Nephron (organoid): ENCODE results near the gene SEMA3E.
"Not testable (repeated sequence)": the region's sequence is repeated elsewhere in the genome, so short reads cannot be mapped to it uniquely, and the experiment has no call there.

ENCODE experiments used
- H3K27ac Mint-ChIP-seq, 3 experiments: 2 replicates each; pipeline ENCODE4 v1.8.0; 2020; ENCODE audit warnings: mixed read lengths in 3 of 3, mild to moderate bottlenecking in 2 of 3, moderate library complexity in 1 of 3
- H3K27me3 Mint-ChIP-seq: 2 replicates; pipeline ENCODE4 v1.8.0; 2021; ENCODE audit warnings: low read depth, mild to moderate bottlenecking, moderate library complexity, mixed read lengths
- H3K36me3 Mint-ChIP-seq: 2 replicates; pipeline ENCODE4 v1.8.0; 2020; ENCODE audit warnings: low read depth, mixed read lengths
- H3K4me1 Mint-ChIP-seq: 2 replicates; pipeline ENCODE4 v1.8.0; 2020; ENCODE audit warnings: mixed read lengths
- H3K4me3 Mint-ChIP-seq, 3 experiments: 2 replicates each; pipeline ENCODE4 v1.8.0; 2020; ENCODE audit warnings: mild to moderate bottlenecking in 3 of 3, mixed read lengths in 3 of 3, moderate library complexity in 2 of 3
- H3K9me3 Mint-ChIP-seq: 2 replicates; pipeline ENCODE4 v1.8.0; 2020; ENCODE audit warnings: mixed read lengths
- TF ChIP-seq, protein P1 (sequence below), 3 experiments: fragments of 200-600 bp; sonication (generic); IDR thresholded peaks; one replicate each; pipeline ENCODE4 v1.5.0; 2021; ENCODE audit warnings: antibody characterized with exemption in 3 of 3; ENCODE audit not compliant: unreplicated experiment in 3 of 3

The SEMA3E gene

DNA sequence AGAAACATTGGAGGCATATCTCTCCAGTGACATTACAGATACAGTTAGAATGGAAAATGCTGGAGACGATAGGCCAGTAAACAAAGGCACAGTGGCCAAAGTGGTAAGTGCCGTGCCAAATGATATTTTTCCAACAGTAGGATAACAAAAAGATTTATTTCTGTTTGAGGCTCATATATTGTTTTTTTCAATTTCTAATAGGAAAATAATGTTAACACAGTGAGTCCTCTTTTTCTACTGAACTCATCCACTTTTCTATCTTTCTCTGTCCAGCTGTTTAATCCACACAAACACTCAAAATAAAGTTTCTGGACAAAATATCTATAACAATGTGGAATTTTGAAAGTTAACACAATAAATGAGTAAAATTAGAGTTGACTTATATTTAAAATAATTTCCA is 201.3 kb downstream of the SEMA3E start:
- TF ChIP-seq, protein P1, sequence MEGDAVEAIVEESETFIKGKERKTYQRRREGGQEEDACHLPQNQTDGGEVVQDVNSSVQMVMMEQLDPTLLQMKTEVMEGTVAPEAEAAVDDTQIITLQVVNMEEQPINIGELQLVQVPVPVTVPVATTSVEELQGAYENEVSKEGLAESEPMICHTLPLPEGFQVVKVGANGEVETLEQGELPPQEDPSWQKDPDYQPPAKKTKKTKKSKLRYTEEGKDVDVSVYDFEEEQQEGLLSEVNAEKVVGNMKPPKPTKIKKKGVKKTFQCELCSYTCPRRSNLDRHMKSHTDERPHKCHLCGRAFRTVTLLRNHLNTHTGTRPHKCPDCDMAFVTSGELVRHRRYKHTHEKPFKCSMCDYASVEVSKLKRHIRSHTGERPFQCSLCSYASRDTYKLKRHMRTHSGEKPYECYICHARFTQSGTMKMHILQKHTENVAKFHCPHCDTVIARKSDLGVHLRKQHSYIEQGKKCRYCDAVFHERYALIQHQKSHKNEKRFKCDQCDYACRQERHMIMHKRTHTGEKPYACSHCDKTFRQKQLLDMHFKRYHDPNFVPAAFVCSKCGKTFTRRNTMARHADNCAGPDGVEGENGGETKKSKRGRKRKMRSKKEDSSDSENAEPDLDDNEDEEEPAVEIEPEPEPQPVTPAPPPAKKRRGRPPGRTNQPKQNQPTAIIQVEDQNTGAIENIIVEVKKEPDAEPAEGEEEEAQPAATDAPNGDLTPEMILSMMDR (IDR thresholded peaks at IDR 0.05; ENCODE audit: unreplicated experiment in 3 of 3): no peak
- no peaks in the 10 kb centered on the region for H3K4me1 Mint-ChIP-seq
- no peak overlapping the region for H3K27ac Mint-ChIP-seq
- H3K27me3 Mint-ChIP-seq: peaks cover 4% of the 10 kb centered on the region
- H3K9me3 Mint-ChIP-seq: no peaks in the 10 kb centered on the region
- H3K36me3 Mint-ChIP-seq: no peaks in the 10 kb centered on the region
- no peak overlapping the region for H3K4me3 Mint-ChIP-seq

DNA sequence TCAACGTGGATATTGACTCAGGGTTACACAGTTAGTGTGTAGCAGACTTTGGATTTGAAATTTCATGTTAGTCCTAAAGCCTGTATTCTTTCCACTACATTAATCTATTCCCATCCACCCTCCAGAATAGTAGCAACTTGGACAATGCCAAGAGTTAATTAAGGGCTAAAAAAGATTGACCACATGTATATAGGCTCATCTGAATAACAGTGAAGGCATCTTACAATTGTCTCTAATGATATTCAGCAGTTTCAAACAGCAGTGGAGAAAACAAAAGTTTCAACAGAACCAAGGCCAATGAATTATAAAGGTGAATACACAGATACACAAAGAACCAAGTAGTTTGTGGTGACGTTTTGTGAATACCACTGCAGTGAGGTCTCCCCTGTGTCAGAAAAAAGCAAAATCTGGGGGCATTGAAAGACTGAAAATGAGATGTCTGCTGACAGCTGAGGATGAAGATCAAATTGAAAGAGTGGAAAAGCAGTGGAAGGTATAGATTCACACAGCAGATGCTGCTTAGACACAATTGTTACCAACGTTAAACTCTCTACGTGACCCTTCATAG is 202.8 kb downstream of the SEMA3E start:
- TF ChIP-seq, protein P1 (IDR thresholded peaks at IDR 0.05; ENCODE audit: unreplicated experiment in 3 of 3): no peak
- Mint-ChIP-seq H3K27ac (no peak overlapping the region), H3K4me1 (no peaks in the 10 kb centered on the region), H3K36me3 (no peaks in the 10 kb centered on the region), H3K4me3 (no peak overlapping the region), H3K9me3 (no peaks in the 10 kb centered on the region), H3K27me3 (peaks cover 6% of the 10 kb centered on the region)

DNA sequence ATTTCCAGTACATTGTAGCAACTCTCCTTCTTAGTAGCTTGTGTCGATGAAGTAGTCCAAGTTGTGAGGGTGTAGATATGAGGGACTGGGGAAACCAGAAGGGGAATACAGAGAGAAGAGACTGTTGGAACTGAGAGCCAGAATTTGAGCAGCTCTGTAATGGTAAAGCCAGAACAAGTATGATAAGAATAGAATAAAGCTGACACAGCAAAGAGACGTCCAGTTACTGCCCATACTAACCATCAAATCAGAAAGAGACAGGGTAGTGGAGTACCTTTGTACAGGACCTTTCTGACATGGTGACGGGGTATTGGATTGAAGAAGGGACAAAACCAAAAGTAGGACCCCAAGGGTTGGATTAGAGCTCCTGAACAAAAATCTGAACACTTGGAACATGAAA is 206.0 kb downstream of the SEMA3E start:
- H3K27ac Mint-ChIP-seq: no peak overlapping the region
- TF ChIP-seq, protein P1 (IDR thresholded peaks at IDR 0.05; ENCODE audit: unreplicated experiment in 3 of 3): no peak
- H3K9me3 Mint-ChIP-seq: no peaks in the 10 kb centered on the region
- no peak overlapping the region for H3K4me3 Mint-ChIP-seq
- H3K4me1 Mint-ChIP-seq: no peaks in the 10 kb centered on the region
- H3K36me3 Mint-ChIP-seq: no peaks in the 10 kb centered on the region
- peaks cover 6% of the 10 kb centered on the region for H3K27me3 Mint-ChIP-seq

DNA sequence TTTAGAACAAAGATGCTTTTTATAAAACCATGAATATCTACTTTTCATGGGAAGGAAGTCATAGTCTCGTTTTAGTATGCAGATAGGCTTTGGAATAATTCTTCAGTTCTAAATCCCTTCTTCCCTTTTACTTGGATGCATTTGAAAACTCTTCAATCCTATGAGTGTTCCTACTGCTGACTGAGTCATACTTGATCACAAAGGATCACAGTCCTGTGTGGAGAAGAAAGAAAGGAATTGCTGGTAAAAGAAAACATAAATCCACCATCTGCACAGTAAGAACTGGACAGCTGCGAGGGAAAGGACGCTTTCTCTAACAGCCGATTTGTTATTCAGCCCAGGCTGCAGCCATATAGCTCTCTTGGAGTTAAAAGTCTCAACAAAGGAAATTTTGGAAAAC is 209.9 kb downstream of the SEMA3E start:
- Mint-ChIP-seq H3K4me3 (no peak overlapping the region), H3K27me3 (peaks cover 6% of the 10 kb centered on the region), H3K27ac (no peak overlapping the region), H3K36me3 (no peaks in the 10 kb centered on the region), H3K9me3 (no peaks in the 10 kb centered on the region), H3K4me1 (no peaks in the 10 kb centered on the region)
- TF ChIP-seq, protein P1 (IDR thresholded peaks at IDR 0.05; ENCODE audit: unreplicated experiment in 3 of 3): no peak

DNA sequence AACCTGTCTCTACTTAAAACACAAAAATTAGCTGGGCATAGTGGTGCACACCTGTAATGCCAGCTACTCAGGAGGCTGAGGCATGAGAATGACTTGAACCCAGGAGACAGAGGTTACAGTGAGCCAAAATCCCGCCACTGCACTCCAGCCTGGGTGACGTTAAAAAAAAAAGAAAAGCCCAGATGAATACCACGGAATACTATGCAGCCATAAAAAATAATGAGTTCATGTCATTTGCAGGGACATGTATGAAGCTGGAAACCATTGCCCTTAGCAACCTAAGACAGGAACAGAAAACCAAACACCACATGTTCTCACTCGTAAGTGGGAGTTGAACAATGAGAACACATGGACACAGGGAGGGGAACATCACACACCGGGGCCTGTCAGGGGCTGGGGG is 218.7 kb downstream of the SEMA3E start:
- not testable (repeated sequence) for H3K9me3 Mint-ChIP-seq, H3K36me3 Mint-ChIP-seq, H3K27ac Mint-ChIP-seq, H3K4me1 Mint-ChIP-seq, H3K27me3 Mint-ChIP-seq, H3K4me3 Mint-ChIP-seq

DNA sequence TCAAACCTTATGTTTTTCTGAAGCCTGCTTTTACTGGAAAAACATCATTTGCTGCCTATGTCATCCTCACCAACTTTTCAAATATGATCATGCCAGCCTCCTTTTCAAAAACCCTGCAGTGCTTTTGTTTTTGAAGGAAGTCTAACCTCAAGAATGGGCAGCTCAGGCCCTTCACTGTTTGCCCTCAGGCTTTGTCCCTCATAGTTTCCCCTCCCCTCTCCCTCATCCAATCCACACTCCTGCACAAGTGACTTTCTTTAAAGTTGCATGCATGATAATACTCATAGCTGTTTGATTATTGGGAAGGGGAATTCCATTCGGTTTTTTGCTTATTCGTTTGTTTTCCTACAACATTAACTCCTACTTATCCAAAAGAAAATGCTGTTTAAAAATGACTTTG is 219.4 kb downstream of the SEMA3E start:
- Mint-ChIP-seq H3K9me3 (no peaks in the 10 kb centered on the region), H3K36me3 (no peaks in the 10 kb centered on the region), H3K27ac (no peak overlapping the region), H3K4me1 (no peaks in the 10 kb centered on the region), H3K4me3 (no peak overlapping the region), H3K27me3 (peaks cover 3% of the 10 kb centered on the region)
- TF ChIP-seq, protein P1 (IDR thresholded peaks at IDR 0.05; ENCODE audit: unreplicated experiment in 3 of 3): no peak
